Mucosa of rectum (tissue), 2 donors: Measurements from ENCODE around the gene ZDHHC1.
A peak's percentile ranks its signal among the peaks of the same experiment; 100 is the strongest.

Experiments used
- H3K27ac ChIP-seq, 2 donors: one replicate each; pipeline ENCODE4 v1.7.0; 2013; ENCODE audit warnings: inconsistent platforms in 2 of 2, low read depth in 2 of 2, low read length in 2 of 2
- H3K27me3 ChIP-seq, 2 donors: one replicate each; pipeline ENCODE4 v1.7.0; 2013; ENCODE audit warnings: low read length in 2 of 2; ENCODE audit not compliant: control insufficient read depth in 2 of 2, insufficient read depth in 2 of 2
- H3K36me3 ChIP-seq, 2 donors: one replicate each; pipeline ENCODE4 v1.7.0; 2013; ENCODE audit warnings: low read length in 2 of 2; ENCODE audit not compliant: control insufficient read depth in 2 of 2, insufficient read depth in 2 of 2
- H3K4me1 ChIP-seq, 2 donors: one replicate each; pipeline ENCODE4 v1.7.0; 2013; ENCODE audit warnings: low read length in 2 of 2, mild to moderate bottlenecking in 1 of 2; ENCODE audit not compliant: control insufficient read depth in 2 of 2, insufficient read depth in 2 of 2
- H3K4me3 ChIP-seq, 2 donors: one replicate each; pipeline ENCODE4 v1.7.0; 2013; ENCODE audit warnings: low read length in 2 of 2
- H3K9ac ChIP-seq, 2 donors: one replicate each; pipeline ENCODE4 v1.7.0; 2013; ENCODE audit warnings: low read length in 2 of 2, low read depth in 1 of 2, mild to moderate bottlenecking in 1 of 2
- H3K9me3 ChIP-seq, 2 donors: one replicate each; pipeline ENCODE4 v1.7.0; 2013; ENCODE audit warnings: low read length in 2 of 2; ENCODE audit not compliant: control insufficient read depth in 2 of 2
- donor health status: healthy.
- donor health status: Normal muscosa, but diverticular disease.

ZDHHC1 gene

GRCh38 chr16:67346341-67346740 is 69.9 kb downstream of the ZDHHC1 start:
- Histone ChIP-seq H3K36me3 (no peaks in the 10 kb centered on the region), H3K4me3 (no peak overlapping the region), H3K9me3 (no peaks in the 10 kb centered on the region), H3K9ac (no peak overlapping the region), H3K27ac (peak overlapping the region in 1 of 2 donors; percentile 73), H3K4me1 (peaks cover 6 to 9% of the 10 kb centered on the region in 2 donors), H3K27me3 (no peaks in the 10 kb centered on the region)

GRCh38 chr16:67345401-67345800 is 70.9 kb downstream of the ZDHHC1 start:
- H3K27ac ChIP-seq: peak overlapping the region; percentile 34 to 73
- no peaks in the 10 kb centered on the region for H3K27me3 ChIP-seq

More at GRCh38 chr16:67345401-67345800, 70.9 kb downstream of the ZDHHC1 start:
- Histone ChIP-seq H3K4me1 (peaks cover 6 to 9% of the 10 kb centered on the region in 2 donors), H3K9ac (no peak overlapping the region), H3K9me3 (no peaks in the 10 kb centered on the region), H3K36me3 (no peaks in the 10 kb centered on the region), H3K4me3 (no peak overlapping the region)
